Chondrocyte (in vitro differentiated cells): ENCODE data around the gene RNF31. TPM values are rescaled to one million over a fixed set of nuclear protein-coding genes. Genes with fewer than 3 reads are reported as not detected.
A peak's percentile ranks its signal among the peaks of the same experiment; 100 is the strongest.

Source experiments
- DNase-seq: peaks from one replicate; pipeline ENCODE4 v3.0.0; 2021; ENCODE audit warnings: mixed read lengths, low spot score
- H3K27ac Mint-ChIP-seq: one replicate; pipeline ENCODE4 v1.8.0; 2021; ENCODE audit warnings: mild to moderate bottlenecking, moderate library complexity, mixed read lengths; ENCODE audit not compliant: unreplicated experiment
- H3K27me3 Mint-ChIP-seq: 2 replicates; pipeline ENCODE4 v1.8.0; 2021; ENCODE audit warnings: low read depth, mixed read lengths
- H3K36me3 Mint-ChIP-seq: 2 replicates; pipeline ENCODE4 v1.8.0; 2021; ENCODE audit warnings: low read depth, mixed read lengths
- H3K4me1 Mint-ChIP-seq: 2 replicates; pipeline ENCODE4 v1.8.0; 2021; ENCODE audit warnings: low read depth, mild to moderate bottlenecking, mixed read lengths
- H3K4me3 Mint-ChIP-seq: one replicate; pipeline ENCODE4 v1.8.0; 2021; ENCODE audit warnings: mild to moderate bottlenecking, moderate library complexity, mixed read lengths; ENCODE audit not compliant: unreplicated experiment
- H3K9me3 Mint-ChIP-seq: 2 replicates; pipeline ENCODE4 v1.8.0; 2021; ENCODE audit warnings: low read depth, mixed read lengths
- long read RNA-seq: library from polyadenylated mRNA; stranded (forward); transcript quantifications from one replicate; pipeline ENCODE4 v2.0.0, GENCODE V29; 2021
- total RNA-seq: library from RNA; stranded (reverse); gene quantifications from 3 replicates; pipeline ENCODE4 v1.2.1, GENCODE V29; 2021
- TF ChIP-seq, protein P1 (sequence below): fragments of 200-600 bp; sonication (generic); IDR thresholded peaks from 2 replicates; pipeline ENCODE4 v1.5.0; 2021; ENCODE audit warnings: antibody characterized with exemption, mild to moderate bottlenecking, moderate library complexity

RNF31 gene
- total RNA-seq, result 38.8 to 50.6 TPM (median 45.8 TPM) in 3 replicates
- long read RNA-seq, transcript RNF31-201 (21 exons, 3,627 nt), result major isoform, 9 of 36 reads
- long read RNA-seq, partial matches to known transcripts, result 15 of 36 reads
- long read RNA-seq, other reads (novel, unspliced or antisense), result 12 of 36 reads

DNA sequence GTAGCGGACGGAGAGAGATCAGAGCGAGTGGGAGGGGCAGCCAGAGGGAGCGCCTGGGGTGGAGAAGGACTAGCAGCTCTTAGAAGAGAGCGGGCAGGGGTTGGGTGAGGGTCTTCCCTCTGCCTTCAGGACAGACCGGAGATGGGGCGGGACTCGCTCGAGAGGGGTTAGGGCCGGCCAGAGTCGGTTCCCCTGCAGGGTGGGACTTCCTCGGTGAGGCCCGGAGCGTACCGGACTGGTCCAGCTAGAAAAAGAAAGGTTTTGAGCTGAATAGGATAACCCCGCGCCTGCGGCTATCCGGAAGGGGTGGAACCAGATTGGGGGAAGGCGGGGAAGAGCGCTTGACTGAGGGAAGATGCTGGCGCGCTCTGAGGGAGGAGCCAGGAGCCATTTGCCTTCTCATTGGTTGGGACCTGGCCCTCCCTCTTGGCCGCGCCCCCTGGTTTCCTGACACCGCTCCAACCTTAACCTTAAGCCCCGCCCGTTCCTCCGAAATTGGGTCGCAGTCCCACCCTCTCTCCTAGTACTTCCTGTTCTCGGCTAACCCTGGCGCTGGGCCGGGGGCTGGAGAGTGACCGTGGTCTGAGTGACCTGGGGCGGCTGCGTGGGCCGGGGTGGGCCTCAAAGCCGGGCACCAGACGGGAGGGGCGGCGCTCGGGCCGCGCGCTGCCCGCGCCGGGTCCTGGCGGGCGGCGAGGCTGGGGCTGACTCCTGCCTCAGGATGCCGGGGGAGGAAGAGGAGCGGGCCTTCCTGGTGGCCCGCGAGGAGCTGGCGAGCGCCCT, at the start of gene RNF31:
TSS of gene RNF31 (plus strand) at position 521 of the 783 bp plus-strand sequence. CDS start at position 722, 201 bp downstream.
- TF ChIP-seq, protein P1, sequence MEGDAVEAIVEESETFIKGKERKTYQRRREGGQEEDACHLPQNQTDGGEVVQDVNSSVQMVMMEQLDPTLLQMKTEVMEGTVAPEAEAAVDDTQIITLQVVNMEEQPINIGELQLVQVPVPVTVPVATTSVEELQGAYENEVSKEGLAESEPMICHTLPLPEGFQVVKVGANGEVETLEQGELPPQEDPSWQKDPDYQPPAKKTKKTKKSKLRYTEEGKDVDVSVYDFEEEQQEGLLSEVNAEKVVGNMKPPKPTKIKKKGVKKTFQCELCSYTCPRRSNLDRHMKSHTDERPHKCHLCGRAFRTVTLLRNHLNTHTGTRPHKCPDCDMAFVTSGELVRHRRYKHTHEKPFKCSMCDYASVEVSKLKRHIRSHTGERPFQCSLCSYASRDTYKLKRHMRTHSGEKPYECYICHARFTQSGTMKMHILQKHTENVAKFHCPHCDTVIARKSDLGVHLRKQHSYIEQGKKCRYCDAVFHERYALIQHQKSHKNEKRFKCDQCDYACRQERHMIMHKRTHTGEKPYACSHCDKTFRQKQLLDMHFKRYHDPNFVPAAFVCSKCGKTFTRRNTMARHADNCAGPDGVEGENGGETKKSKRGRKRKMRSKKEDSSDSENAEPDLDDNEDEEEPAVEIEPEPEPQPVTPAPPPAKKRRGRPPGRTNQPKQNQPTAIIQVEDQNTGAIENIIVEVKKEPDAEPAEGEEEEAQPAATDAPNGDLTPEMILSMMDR, result no peak
- Mint-ChIP-seq H3K9me3 (no peaks in the 10 kb centered on the region), H3K36me3 (peaks cover 13% of the 10 kb centered on the region), H3K27ac (peak within 1 kb of the TSS; percentile 97), H3K4me3 (peak within 1 kb of the TSS; percentile 98), H3K4me1 (peaks cover 31% of the 10 kb centered on the region), H3K27me3 (no peaks in the 10 kb centered on the region)
- DNase-seq, result peak; percentile 99

DNA sequence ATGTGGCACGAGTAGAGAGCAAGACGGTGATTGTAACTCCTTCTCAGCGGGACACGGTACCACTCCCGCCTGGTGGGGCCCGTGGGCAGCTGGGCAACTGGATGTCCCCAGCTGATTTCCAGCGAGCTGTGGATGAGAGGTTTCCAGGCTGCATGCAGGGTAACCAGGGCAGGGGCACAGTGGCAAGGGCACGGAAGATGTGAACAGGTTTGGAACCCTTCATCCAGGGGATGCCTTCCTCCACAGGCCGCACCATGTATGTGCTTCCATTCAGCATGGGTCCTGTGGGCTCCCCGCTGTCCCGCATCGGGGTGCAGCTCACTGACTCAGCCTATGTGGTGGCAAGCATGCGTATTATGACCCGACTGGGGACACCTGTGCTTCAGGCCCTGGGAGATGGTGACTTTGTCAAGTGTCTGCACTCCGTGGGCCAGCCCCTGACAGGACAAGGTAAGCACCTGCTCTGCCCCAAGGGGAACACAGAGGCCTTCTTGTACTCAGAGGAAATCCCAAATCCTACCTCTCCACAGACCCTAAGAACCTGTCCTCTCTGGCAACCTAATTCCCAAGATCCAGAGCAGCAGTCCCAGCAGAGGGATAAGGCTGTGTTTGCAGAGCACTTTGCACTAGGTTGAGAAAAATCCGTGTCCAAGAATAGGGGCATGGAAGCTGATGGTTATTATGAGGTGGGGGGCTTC, 48.9 kb upstream of the RNF31 start:
- peak overlapping the region; percentile 31 for H3K4me3 Mint-ChIP-seq
- H3K9me3 Mint-ChIP-seq, result no peaks in the 10 kb centered on the region
- no peak for DNase-seq
- peaks cover 26% of the 10 kb centered on the region for H3K4me1 Mint-ChIP-seq
- H3K27ac Mint-ChIP-seq, result no peak overlapping the region
- H3K36me3 Mint-ChIP-seq, result peaks cover 26% of the 10 kb centered on the region
- TF ChIP-seq, protein P1, result no peak
- no peaks in the 10 kb centered on the region for H3K27me3 Mint-ChIP-seq

DNA sequence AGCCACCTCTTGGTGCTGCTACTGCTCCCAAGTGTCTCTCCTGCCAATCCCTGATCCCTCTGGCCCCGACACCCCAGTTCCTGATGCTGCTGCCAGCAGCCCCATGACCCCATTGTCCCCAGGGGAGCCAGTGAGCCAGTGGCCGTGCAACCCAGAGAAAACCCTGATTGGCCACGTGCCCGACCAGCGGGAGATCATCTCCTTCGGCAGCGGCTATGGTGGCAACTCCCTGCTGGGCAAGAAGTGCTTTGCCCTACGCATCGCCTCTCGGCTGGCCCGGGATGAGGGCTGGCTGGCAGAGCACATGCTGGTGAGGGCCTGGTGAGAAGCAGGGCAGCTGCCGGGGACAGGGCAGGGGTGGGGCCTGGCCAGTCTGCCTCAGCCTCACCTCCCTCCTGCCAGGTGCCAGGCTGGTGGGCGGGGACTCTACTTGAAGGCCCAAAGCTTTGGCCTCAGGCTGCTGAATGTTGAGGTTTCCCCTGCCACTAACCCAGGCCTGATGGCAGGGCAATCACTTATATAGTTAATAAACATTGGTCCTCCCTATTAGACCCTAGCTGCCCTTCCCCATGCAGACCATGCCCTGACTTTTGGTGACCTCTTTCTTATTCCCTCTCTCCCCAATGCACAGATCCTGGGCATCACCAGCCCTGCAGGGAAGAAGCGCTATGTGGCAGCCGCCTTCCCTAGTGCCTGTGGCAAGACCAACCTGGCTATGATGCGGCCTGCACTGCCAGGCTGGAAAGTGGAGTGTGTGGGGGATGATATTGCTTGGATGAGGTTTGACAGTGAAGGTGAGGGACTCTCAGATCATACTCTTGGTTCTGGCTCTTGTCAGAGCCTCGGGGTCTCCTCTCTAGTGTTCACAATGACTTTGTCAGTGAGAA, 48.1 kb upstream of the RNF31 start:
- H3K36me3 Mint-ChIP-seq, result peaks cover 30% of the 10 kb centered on the region
- TF ChIP-seq, protein P1, result no peak
- no peak for DNase-seq
- peak overlapping the region; percentile 31 for H3K4me3 Mint-ChIP-seq
- H3K4me1 Mint-ChIP-seq, result peaks cover 22% of the 10 kb centered on the region
- peak overlapping the region; percentile 23 for H3K27ac Mint-ChIP-seq
- no peaks in the 10 kb centered on the region for H3K27me3 Mint-ChIP-seq
- H3K9me3 Mint-ChIP-seq, result no peaks in the 10 kb centered on the region

DNA sequence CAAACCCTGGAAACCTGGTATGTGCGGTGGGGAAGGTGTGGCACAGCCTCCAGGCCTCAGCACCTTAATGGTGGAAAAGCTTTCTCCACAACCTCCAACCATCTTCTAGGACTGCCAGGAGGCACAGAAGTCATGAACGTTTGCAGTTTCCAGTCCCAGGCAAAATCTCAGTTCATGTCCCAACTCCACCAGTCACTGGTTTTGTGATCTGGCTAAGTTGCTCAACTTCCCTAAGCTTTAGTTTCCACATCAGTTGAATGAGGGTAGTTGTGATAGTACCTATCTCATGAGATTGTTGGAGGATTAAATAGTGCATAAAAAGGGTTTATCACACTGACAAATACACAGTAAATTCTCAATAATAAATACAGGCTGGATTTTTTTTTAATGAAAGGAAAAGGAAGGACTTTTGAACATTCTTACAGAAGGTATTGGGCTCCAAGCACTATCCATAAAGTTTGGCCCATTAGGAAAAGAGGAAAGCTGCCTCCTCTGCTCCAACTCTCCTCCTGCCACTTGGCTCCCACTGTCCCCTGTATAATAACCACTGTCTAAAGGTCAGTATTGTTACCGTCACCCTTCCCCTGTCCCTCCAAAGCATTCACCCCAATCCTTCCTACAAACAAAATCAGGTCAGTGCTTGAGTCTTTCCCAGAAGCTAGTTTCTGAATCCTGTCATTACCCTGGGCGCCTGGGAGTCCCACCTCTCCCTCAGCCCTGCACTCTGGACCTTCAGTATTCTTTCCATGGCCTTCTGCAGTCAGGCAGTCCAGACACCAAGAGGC, 46.9 kb upstream of the RNF31 start:
- Mint-ChIP-seq H3K9me3 (no peaks in the 10 kb centered on the region), H3K27ac (no peak overlapping the region), H3K4me1 (peaks cover 16% of the 10 kb centered on the region), H3K36me3 (peaks cover 34% of the 10 kb centered on the region), H3K4me3 (no peak overlapping the region), H3K27me3 (no peaks in the 10 kb centered on the region)
- no peak for DNase-seq
- TF ChIP-seq, protein P1, result no peak
